ENCODE data around the gene COX4I1.

COX4I1 gene

GRCh38 chr16:85840801-85841200 is 41.3 kb downstream of the COX4I1 start:
- no peak for DNase-seq (ENCODE audit: low spot score)

- DNase-seq (ENCODE audit: low spot score) = no peak
Observed at GRCh38 chr16:85842435-85842834, 42.9 kb downstream of the COX4I1 start.

- DNase-seq (ENCODE audit: low spot score) = no peak
Observed at GRCh38 chr16:85842848-85843247, 43.4 kb downstream of the COX4I1 start.

GRCh38 chr16:85843471-85844168 is 44.1 kb downstream of the COX4I1 start:
- DNase-seq (ENCODE audit: low spot score) = no peak

- DNase-seq (ENCODE audit: low spot score) = no peak
Observed at GRCh38 chr16:85844169-85844481, 44.6 kb downstream of the COX4I1 start.

GRCh38 chr16:85844786-85845185 is 45.3 kb downstream of the COX4I1 start:
- DNase-seq (ENCODE audit: low spot score) = no peak

GRCh38 chr16:85845266-85845665 is 45.8 kb downstream of the COX4I1 start:
- DNase-seq (ENCODE audit: low spot score) = no peak

GRCh38 chr16:85846461-85846860 is 47.0 kb downstream of the COX4I1 start:
- DNase-seq (ENCODE audit: low spot score) = no peak

- no peak for DNase-seq (ENCODE audit: low spot score)
Observed at GRCh38 chr16:85847036-85847435, 47.5 kb downstream of the COX4I1 start.

GRCh38 chr16:85847681-85848601 is 48.4 kb downstream of the COX4I1 start:
- DNase-seq (ENCODE audit: low spot score) = no peak

- DNase-seq (ENCODE audit: low spot score) = no peak
Observed at GRCh38 chr16:85848986-85849385, 49.5 kb downstream of the COX4I1 start.

GRCh38 chr16:85849388-85849787 is 49.9 kb downstream of the COX4I1 start:
- DNase-seq (ENCODE audit: low spot score) = no peak

- DNase-seq (ENCODE audit: low spot score) = no peak
Observed at GRCh38 chr16:85850344-85850880, 50.9 kb downstream of the COX4I1 start.

- DNase-seq (ENCODE audit: low spot score) = no peak
Observed at GRCh38 chr16:85851034-85851785, 51.7 kb downstream of the COX4I1 start.

- DNase-seq (ENCODE audit: low spot score) = no peak
Observed at GRCh38 chr16:85853547-85854545, 54.4 kb downstream of the COX4I1 start.

- no peak for DNase-seq (ENCODE audit: low spot score)
Observed at GRCh38 chr16:85854935-85855334, 55.4 kb downstream of the COX4I1 start.

GRCh38 chr16:85856079-85856478 is 56.6 kb downstream of the COX4I1 start:
- DNase-seq (ENCODE audit: low spot score) = no peak

- no peak for DNase-seq (ENCODE audit: low spot score)
Observed at GRCh38 chr16:85856585-85856984, 57.1 kb downstream of the COX4I1 start.

All from iPS-NIHi11 (cell line).